K562 (cell line): ENCODE data around the gene CHCHD1. TPM values are rescaled to one million over a fixed set of nuclear protein-coding genes. Genes with fewer than 3 reads are reported as not detected.
A peak's percentile ranks its signal among the peaks of the same experiment; 100 is the strongest.

ENCODE experiments used
- ATAC-seq: fragments of 200-7000 bp; cut with Tn5 transposase; 3 replicates; pipeline ENCODE4 v1.9.1; 2020; ENCODE audit warnings: moderate library complexity
- BruUV-seq: library from RNA; stranded (reverse); fragments of 400-500 nt; replicated peaks from 2 replicates; lab custom pipeline; 2021; lab: Mats Ljungman, UMichigan
- CTCF ChIA-PET: fragments of 300-600 bp; formaldehyde crosslinking; extraction: SDS; loops from one replicate; lab custom pipeline; 2021; ENCODE audit warnings: low intra/inter-chr PET ratio; lab: Yijun Ruan, JAX
- POLR2A ChIA-PET: fragments of 300-600, 350-650 bp; sonication (Branson Sonifier 250); formaldehyde crosslinking; extraction: SDS; loops from one replicate; lab custom pipeline; 2021; ENCODE audit warnings: antibody characterized with exemption, inconsistent platforms; lab: Yijun Ruan, JAX
- DNase-seq, 4 experiments: peaks; one replicate each; pipeline versions ENCODE4 v3.0.0 to v3.0.0-alpha.2; 2011 to 2018; ENCODE audit warnings: low spot score in 3 of 4, mixed read lengths in 3 of 4; ENCODE audit errors: extremely low read depth in 1 of 4
- FAIRE-seq: peaks from 2 replicates; lab custom pipeline; 2011; peaks lifted over from hg19 to GRCh38; lab: Jason Lieb, UNC
- H2AFZ ChIP-seq: 2 replicates; pipeline ENCODE4 v1.6.0; 2011; ENCODE audit warnings: low read depth, low read length, control low read depth, inconsistent platforms
- H3K27ac ChIP-seq: fragments of 200-600 bp; 3 replicates; pipeline ENCODE4 v1.8.0; 2011; ENCODE audit warnings: low read depth, mild to moderate bottlenecking, control low read depth, inconsistent platforms, low read length, moderate library complexity, mixed read lengths; ENCODE audit errors: extremely low read depth
- H3K27me3 ChIP-seq, 2 experiments: fragments of 300-600 bp in 1 of 2; 2 replicates in 1 of 2; 3 replicates in 1 of 2; pipeline versions ENCODE4 v1.6.0 to v1.8.0; 2011; ENCODE audit warnings: inconsistent platforms in 2 of 2, low read length in 2 of 2, mild to moderate bottlenecking in 1 of 2, mixed read lengths in 1 of 2, moderate library complexity in 1 of 2; ENCODE audit not compliant: control insufficient read depth in 2 of 2, insufficient read depth in 2 of 2
- H3K36me3 ChIP-seq: fragments of 300-600 bp; 3 replicates; pipeline ENCODE4 v1.8.0; 2011; ENCODE audit warnings: mild to moderate bottlenecking, low read length, inconsistent platforms; ENCODE audit not compliant: control insufficient read depth, insufficient read depth
- H3K4me1 ChIP-seq, 2 experiments: fragments of 200-600 bp in 1 of 2; replicated peaks in 1 of 2; 2 replicates in 1 of 2; 3 replicates in 1 of 2; pipeline versions ENCODE4 v1.5.1 to v1.8.0; 2011; ENCODE audit warnings: inconsistent platforms in 2 of 2, low read length in 2 of 2, mild to moderate bottlenecking in 1 of 2, mixed read lengths in 1 of 2, moderate library complexity in 1 of 2; ENCODE audit not compliant: control insufficient read depth in 2 of 2, insufficient read depth in 2 of 2
- H3K4me2 ChIP-seq: 2 replicates; pipeline ENCODE4 v1.6.1; 2011; ENCODE audit warnings: low read length, control low read depth, inconsistent platforms, mixed read lengths; ENCODE audit not compliant: insufficient read depth
- H3K4me3 ChIP-seq: fragments of 200-600 bp; sonication (generic), shearing (Covaris generic); 2 replicates; pipeline ENCODE4 v1.5.1; 2016; ENCODE audit warnings: control low read depth, inconsistent platforms
- H3K79me2 ChIP-seq: fragments of 200-600 bp; 3 replicates; pipeline ENCODE4 v1.8.0; 2011; ENCODE audit warnings: low read length, inconsistent platforms; ENCODE audit not compliant: control insufficient read depth, insufficient read depth
- H3K9ac ChIP-seq, 2 experiments: 2 replicates each; pipeline versions ENCODE4 v1.6.0 to v1.6.1; 2011; ENCODE audit warnings: low read depth in 2 of 2, low read length in 2 of 2, control low read depth in 1 of 2, inconsistent platforms in 1 of 2, mild to moderate bottlenecking in 1 of 2, mixed read lengths in 1 of 2; ENCODE audit not compliant: insufficient read depth in 1 of 2
- H3K9me1 ChIP-seq: one replicate; pipeline ENCODE4 v1.6.0; 2011; ENCODE audit warnings: inconsistent platforms, mild to moderate bottlenecking, low read length, moderate library complexity; ENCODE audit not compliant: control insufficient read depth, insufficient read depth
- H3K9me3 ChIP-seq: replicated peaks from 2 replicates; pipeline ENCODE4 v1.5.1; 2011; ENCODE audit warnings: low read depth, low read length, inconsistent platforms; ENCODE audit not compliant: control insufficient read depth, insufficient read depth
- H4K20me1 ChIP-seq: replicated peaks from 2 replicates; pipeline ENCODE4 v1.6.1; 2011; ENCODE audit warnings: low read length, inconsistent platforms, mixed read lengths; ENCODE audit not compliant: control insufficient read depth, insufficient read depth
- CEBPG ChIP-seq, 3 experiments: fragments of 200-800 bp in 1 of 3; sonication (Bioruptor generic) in 1 of 3; sonication (generic) in 1 of 3; formaldehyde crosslinking in 1 of 3; IDR thresholded peaks in 2 of 3; conservative IDR thresholded peaks in 1 of 3; 2 replicates each; pipeline versions ENCODE4 v1.6.1 to v1.8.0; 2016 to 2022; ENCODE audit warnings: missing compliant biosample characterization in 2 of 3, missing genetic modification characterization in 2 of 3, mild to moderate bottlenecking in 1 of 3, missing genetic modification reagents in 1 of 3
- ELF2 ChIP-seq: fragments of 250-450 bp; sonication (Bioruptor Pico); IDR thresholded peaks from 2 replicates; pipeline ENCODE4 v1.5.0; 2021; ENCODE audit warnings: mild to moderate bottlenecking
- FOXA3 ChIP-seq, 2 experiments: fragments of 450-650 bp in 1 of 2; sonication (generic) in 1 of 2; formaldehyde crosslinking; IDR thresholded peaks in 1 of 2; conservative IDR thresholded peaks in 1 of 2; 2 replicates each; pipeline versions ENCODE4 v1.4.0 to v1.8.0; 2020 to 2022; ENCODE audit warnings: mild to moderate bottlenecking in 2 of 2, missing genetic modification reagents in 1 of 2
- HDAC1 ChIP-seq, 2 experiments: fragments of 450-650 bp; IDR thresholded peaks; 2 replicates each; pipeline ENCODE4 v1.6.1; 2016 to 2017; ENCODE audit warnings: inconsistent platforms in 1 of 2, mild to moderate bottlenecking in 1 of 2, moderate library complexity in 1 of 2
- HDAC2 ChIP-seq: fragments of 450-650 bp; IDR thresholded peaks from 2 replicates; pipeline ENCODE4 v1.6.1; 2016; ENCODE audit warnings: mild to moderate bottlenecking
- ILK ChIP-seq: fragments of 450-650 bp; IDR thresholded peaks from 2 replicates; pipeline ENCODE4 v1.6.1; 2016; ENCODE audit warnings: missing genetic modification characterization, low read depth, mild to moderate bottlenecking, missing compliant biosample characterization, moderate library complexity, borderline replicate concordance
- NR1H2 ChIP-seq: sonication (generic); formaldehyde crosslinking; IDR thresholded peaks from 2 replicates; pipeline ENCODE4 v1.4.0; 2020; ENCODE audit warnings: mild to moderate bottlenecking, missing genetic modification reagents
- SIN3A ChIP-seq, 2 experiments: fragments of 150-350 bp in 1 of 2; IDR thresholded peaks; 2 replicates each; pipeline ENCODE4 v1.6.1; 2011 to 2016; ENCODE audit warnings: borderline replicate concordance in 2 of 2, low read depth in 2 of 2, low read length in 2 of 2, mild to moderate bottlenecking in 2 of 2, moderate library complexity in 2 of 2; ENCODE audit not compliant: control insufficient read depth in 1 of 2
- SOX6 ChIP-seq: fragments of 450-650 bp; IDR thresholded peaks from 2 replicates; pipeline ENCODE4 v1.6.1; 2014; ENCODE audit warnings: mild to moderate bottlenecking
- SRF ChIP-seq, 2 experiments: fragments of 250-450, 450-650 bp in 1 of 2; sonication (Bioruptor Pico) in 1 of 2; sonication (generic) in 1 of 2; formaldehyde crosslinking; IDR thresholded peaks; 2 replicates each; pipeline versions ENCODE4 v1.5.0 to v1.5.1; 2020 to 2022; ENCODE audit warnings: mild to moderate bottlenecking in 1 of 2, missing genetic modification reagents in 1 of 2
- STAG1 ChIP-seq: sonication (generic); formaldehyde crosslinking; IDR thresholded peaks from 2 replicates; pipeline ENCODE4 v1.5.0; 2020; ENCODE audit warnings: missing genetic modification reagents, borderline replicate concordance
- TEAD1 ChIP-seq, 2 experiments: fragments of 450-650 bp in 1 of 2; sonication (generic) in 1 of 2; formaldehyde crosslinking; IDR thresholded peaks; 2 replicates each; pipeline versions ENCODE4 v1.4.0 to v1.8.0; 2020 to 2022; ENCODE audit warnings: mild to moderate bottlenecking in 2 of 2, missing genetic modification reagents in 1 of 2
- XRCC4 ChIP-seq: IDR thresholded peaks from one replicate; pipeline ENCODE4 v1.6.1; 2011; ENCODE audit not compliant: insufficient read depth, insufficient read length; ENCODE audit errors: extremely low read depth
- ZNF384 ChIP-seq: IDR thresholded peaks from 2 replicates; pipeline ENCODE4 v1.6.1; 2012; ENCODE audit warnings: low read depth, low read length, improper control_type of control experiment
- WGBS: fragments of 100-300 bp; shearing (Covaris generic); methylation state at CpG from one replicate; pipeline ENCODE4 v1.1.6; 2016; ENCODE audit warnings: low coverage, mixed read lengths; ENCODE audit not compliant: insufficient coverage; ENCODE audit errors: missing lambda C conversion rate; 5-methylcytosine and 5-hydroxymethylcytosine counted together
- in situ Hi-C: fragments of 300-500 bp; cut with MboI; formaldehyde crosslinking; loops from 4 replicates; pipeline ENCODE4 v1.15.0; 2018; ENCODE audit warnings: inconsistent platforms, mixed read lengths
- intact Hi-C: fragments of 100-400 bp; cut with micrococcal nuclease; formaldehyde crosslinking; loops from 2 replicates; pipeline ENCODE4 v1.14.2; 2022
- polyA plus RNA-seq, 8 experiments: library from polyadenylated mRNA; depleted of rRNA in 4 of 8; stranded (reverse) in 5 of 8; unstranded in 3 of 8; fragments of >200 nt; fragmentation: Nextera tagmentation in 2 of 8; fragmentation: Illumina TruSeq in 1 of 8; extraction: Ambion mirVana in 2 of 8; extraction: Trizol in 1 of 8; gene quantifications; 2 replicates each; pipeline versions ENCODE4 v1.2.1 to v1.2.3, GENCODE V29; 2011 to 2014; ENCODE audit warnings: inconsistent platforms in 1 of 8, missing spikeins in 1 of 8
- total RNA-seq, 7 experiments: library from RNA; depleted of rRNA in 6 of 7; stranded (reverse); fragments of >200 nt in 6 of 7; fragmentation: Illumina TruSeq in 2 of 7; extraction: Trizol in 2 of 7; gene quantifications; 2 replicates each; pipeline versions ENCODE4 v1.2.1 to v1.2.3, GENCODE V29; 2011 to 2021; ENCODE audit warnings: low replicate concordance in 1 of 7
- TF ChIP-seq, protein P1 (sequence below): sonication (generic); formaldehyde crosslinking; IDR thresholded peaks from 2 replicates; pipeline ENCODE4 v1.8.0; 2022; ENCODE audit warnings: mild to moderate bottlenecking, missing genetic modification reagents

Gene CHCHD1
- total and polyA plus RNA-seq, 9 of the 15 experiments (the other 6 are each of a cell fraction or from before 2014, with no cell fraction given): 52.9 to 126 (median 83.4) TPM

DNA sequence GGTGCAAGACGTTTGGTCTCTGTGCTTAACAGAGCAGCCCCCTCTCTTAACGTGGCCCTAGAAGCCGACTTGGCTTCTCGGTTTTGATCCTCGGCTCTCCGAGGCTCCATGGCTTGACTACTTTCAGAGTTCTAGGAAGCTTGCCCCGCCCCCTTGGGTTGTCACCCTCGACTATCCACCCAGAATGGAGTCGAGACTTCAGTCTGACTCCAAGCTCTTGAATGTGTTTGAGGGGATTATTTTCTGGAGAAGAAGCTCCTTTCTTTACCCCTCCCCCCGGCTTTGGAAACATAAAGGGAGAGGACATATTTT, 37.2 kb upstream of the CHCHD1 start:
- intact Hi-C loops (loop anchor here (5.0 kb wide), 1 partner anchor 92 kb away; no protein-coding TSS in a partner anchor), in situ Hi-C loops (no loop called here)
- Histone ChIP-seq H3K4me2 (peak overlapping the region; percentile 99), H3K9me3 (no peaks in the 10 kb centered on the region), H3K4me1 (peaks cover 5 to 25% of the 10 kb centered on the region in 2 experiments; a peak in 3 of 5 replicates), H4K20me1 (no peaks in the 10 kb centered on the region), H3K4me3 (peak overlapping the region; percentile 72), H3K79me2 (peaks cover 63% of the 10 kb centered on the region), H3K36me3 (peaks cover 51% of the 10 kb centered on the region), H3K27me3 (no peaks in the 10 kb centered on the region), H3K9ac (peak overlapping the region; percentile 92 to 99), H3K27ac (peak overlapping the region; percentile 99), H3K9me1 (no peaks in the 10 kb centered on the region), H2AFZ (peak overlapping the region; percentile 95)
- DNase-seq (peak in 2 of 4 experiments; percentile 77 to 87), ATAC-seq (peak; percentile 77), FAIRE-seq (peak; percentile 69)
- ChIA-PET POLR2A (interaction anchor here (0.6 to 6.3 kb wide), 15 partner anchors 9 to 1896 kb away, joined by 3 to 118 read pairs (median 6); partner anchors contain the start of gene ANXA7), CTCF (no interaction called here)
- WGBS: under 1% methylated on average over 10 of the region's 10 CpGs
- no peak for TF ChIP-seq SOX6
- TF ChIP-seq CEBPG (CRISPR knock-in tag; IDR thresholded peaks at IDR 0.05): peak; percentile 17; the same call in 1 of the 2 replicates
- TF ChIP-seq CEBPG (tag; conservative IDR thresholded peaks at IDR 0.05 in 1 of 2, IDR thresholded peaks at IDR 0.05 in 1 of 2): no peak
- TF ChIP-seq ELF2 (CRISPR knock-in tag): no peak
- no peak for TF ChIP-seq XRCC4
- TF ChIP-seq HDAC1 (IDR thresholded peaks at IDR 0.05): peak in 1 of 2 experiments; percentile 80; a peak in 2 of 4 replicates
- TF ChIP-seq NR1H2 (CRISPR knock-in tag): 0 out of 2 replicates have a peak, but pooled peaks have one; percentile 34
- peak in 1 of 2 experiments; percentile 63; a peak in 1 of 4 replicates for TF ChIP-seq FOXA3 (CRISPR knock-in tag; conservative IDR thresholded peaks at IDR 0.05 in 1 of 2, IDR thresholded peaks at IDR 0.05 in 1 of 2)
- TF ChIP-seq TEAD1 (CRISPR knock-in tag; IDR thresholded peaks at IDR 0.05): peak in 1 of 2 experiments; percentile 60; a peak in 1 of 4 replicates
- 0 out of 4 replicates have a peak, but pooled peaks of 1 of the 2 experiments have one; percentile 10 for TF ChIP-seq SRF (CRISPR knock-in tag; IDR thresholded peaks at IDR 0.05)
- TF ChIP-seq HDAC2: 0 out of 2 replicates have a peak, but pooled peaks have one; percentile 18
- TF ChIP-seq SIN3A (IDR thresholded peaks at IDR 0.05; ENCODE audit: borderline replicate concordance in 2 of 2, control insufficient read depth in 1 of 2, low read depth in 2 of 2, low read length in 2 of 2): peak; percentile 15 to 72; a peak in 1 of 4 replicates
- TF ChIP-seq STAG1 (CRISPR knock-in tag): peak; percentile 29; the same call in 1 of the 2 replicates
- no peak for TF ChIP-seq ZNF384
- no peak for TF ChIP-seq ILK
- TF ChIP-seq, protein P1, sequence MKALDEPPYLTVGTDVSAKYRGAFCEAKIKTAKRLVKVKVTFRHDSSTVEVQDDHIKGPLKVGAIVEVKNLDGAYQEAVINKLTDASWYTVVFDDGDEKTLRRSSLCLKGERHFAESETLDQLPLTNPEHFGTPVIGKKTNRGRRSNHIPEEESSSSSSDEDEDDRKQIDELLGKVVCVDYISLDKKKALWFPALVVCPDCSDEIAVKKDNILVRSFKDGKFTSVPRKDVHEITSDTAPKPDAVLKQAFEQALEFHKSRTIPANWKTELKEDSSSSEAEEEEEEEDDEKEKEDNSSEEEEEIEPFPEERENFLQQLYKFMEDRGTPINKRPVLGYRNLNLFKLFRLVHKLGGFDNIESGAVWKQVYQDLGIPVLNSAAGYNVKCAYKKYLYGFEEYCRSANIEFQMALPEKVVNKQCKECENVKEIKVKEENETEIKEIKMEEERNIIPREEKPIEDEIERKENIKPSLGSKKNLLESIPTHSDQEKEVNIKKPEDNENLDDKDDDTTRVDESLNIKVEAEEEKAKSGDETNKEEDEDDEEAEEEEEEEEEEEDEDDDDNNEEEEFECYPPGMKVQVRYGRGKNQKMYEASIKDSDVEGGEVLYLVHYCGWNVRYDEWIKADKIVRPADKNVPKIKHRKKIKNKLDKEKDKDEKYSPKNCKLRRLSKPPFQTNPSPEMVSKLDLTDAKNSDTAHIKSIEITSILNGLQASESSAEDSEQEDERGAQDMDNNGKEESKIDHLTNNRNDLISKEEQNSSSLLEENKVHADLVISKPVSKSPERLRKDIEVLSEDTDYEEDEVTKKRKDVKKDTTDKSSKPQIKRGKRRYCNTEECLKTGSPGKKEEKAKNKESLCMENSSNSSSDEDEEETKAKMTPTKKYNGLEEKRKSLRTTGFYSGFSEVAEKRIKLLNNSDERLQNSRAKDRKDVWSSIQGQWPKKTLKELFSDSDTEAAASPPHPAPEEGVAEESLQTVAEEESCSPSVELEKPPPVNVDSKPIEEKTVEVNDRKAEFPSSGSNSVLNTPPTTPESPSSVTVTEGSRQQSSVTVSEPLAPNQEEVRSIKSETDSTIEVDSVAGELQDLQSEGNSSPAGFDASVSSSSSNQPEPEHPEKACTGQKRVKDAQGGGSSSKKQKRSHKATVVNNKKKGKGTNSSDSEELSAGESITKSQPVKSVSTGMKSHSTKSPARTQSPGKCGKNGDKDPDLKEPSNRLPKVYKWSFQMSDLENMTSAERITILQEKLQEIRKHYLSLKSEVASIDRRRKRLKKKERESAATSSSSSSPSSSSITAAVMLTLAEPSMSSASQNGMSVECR (CRISPR knock-in tag): peak; percentile 86; the same call in 1 of the 2 replicates
- BruUV-seq: TSS peak; percentile 84
